ENCODE results near the gene PRH1. TPM values are rescaled to one million over a fixed set of nuclear protein-coding genes. Genes with fewer than 3 reads are reported as not detected.

PRH1 gene
- 1.7 to 4.2 TPM (median 2.7 TPM) in 5 replicates for total RNA-seq (2022; extraction: Qiagen RNA extraction)

DNA sequence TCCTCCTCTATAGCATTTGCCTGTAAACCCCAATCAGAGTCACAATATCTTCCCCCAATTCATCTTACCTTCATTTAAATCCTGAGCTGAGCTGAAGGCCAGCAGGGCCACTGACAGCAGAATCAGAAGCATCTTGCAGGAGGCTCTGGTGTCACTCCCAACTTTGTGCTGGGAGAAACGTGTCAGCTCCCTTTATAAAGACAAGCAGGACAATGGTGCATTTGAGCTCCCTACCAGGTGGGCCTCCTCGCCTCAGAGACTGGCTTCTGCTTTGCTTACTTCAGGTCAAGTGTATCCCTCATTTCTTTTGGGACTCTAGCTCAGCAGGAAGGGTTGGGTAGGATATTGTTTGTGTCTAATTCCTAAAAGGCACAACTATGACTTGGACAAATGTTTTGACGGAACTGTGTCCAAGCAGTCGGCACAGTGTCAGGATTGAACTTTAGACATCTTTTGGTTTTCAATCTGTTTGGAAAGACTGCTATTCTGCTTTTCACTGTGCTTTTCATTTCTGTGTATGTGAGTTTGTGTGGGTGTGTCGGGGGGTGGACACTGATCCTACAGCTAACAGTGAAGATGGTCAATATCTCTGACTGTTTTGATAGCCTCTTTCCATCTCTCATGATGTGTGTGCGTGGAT lies at the start of gene PRH1:
PRH1 (minus strand) TSS at position 170 of the 640 bp plus-strand sequence; CDS start at position 132, 38 bp downstream.

GRCh38 chr12:10928746-10929286 lies 44.8 kb upstream of the PRH1 start, which contains the start of gene PRH2:
TSS of gene PRH2 (plus strand) at chr12:10929236. CDS start at chr12:10929274, 38 bp downstream.

GRCh38 chr12:10909462-10909861 lies 25.4 kb upstream of the PRH1 start, which contains the start of gene TAS2R13:
TSS of gene TAS2R13 (minus strand) at chr12:10909562. CDS start at chr12:10909298, 264 bp downstream.

GRCh38 chr12:10849425-10849878 lies 34.6 kb downstream of the PRH1 start, which contains the start of gene PRR4:
TSS of gene PRR4 (minus strand) at chr12:10849475. CDS start at chr12:10849437, 38 bp downstream.

Other genes with a start within 250 kb of the PRH1 start
- gene STYK1, start 210.2 kb downstream of the PRH1 start, total RNA-seq (2022; extraction: Qiagen RNA extraction) = 0.14 to 0.43 TPM (median 0.23 TPM) in 5 replicates
- gene YBX3, start 160.9 kb downstream of the PRH1 start, total RNA-seq (2022; extraction: Qiagen RNA extraction) = 242 to 284 TPM (median 259 TPM) in 5 replicates
- not detected in 5 replicates for gene TAS2R7, start 81.6 kb downstream of the PRH1 start, total RNA-seq (2022; extraction: Qiagen RNA extraction)
- gene TAS2R8, start 77.0 kb downstream of the PRH1 start, total RNA-seq (2022; extraction: Qiagen RNA extraction) = not detected in 5 replicates
- gene TAS2R9, start 74.1 kb downstream of the PRH1 start, total RNA-seq (2022; extraction: Qiagen RNA extraction) = not detected in 5 replicates
- 0.11 to 0.17 TPM in 2 of 5 replicates, not detected in the others for gene TAS2R10, start 57.9 kb downstream of the PRH1 start, total RNA-seq (2022; extraction: Qiagen RNA extraction)
- 1.6 to 2.9 TPM (median 2.6 TPM) in 5 replicates for gene PRR4, start 34.8 kb downstream of the PRH1 start, total RNA-seq (2022; extraction: Qiagen RNA extraction)
- not detected in 5 replicates for gene TAS2R13, start 25.3 kb upstream of the PRH1 start, total RNA-seq (2022; extraction: Qiagen RNA extraction)
- gene PRH2, start 45.0 kb upstream of the PRH1 start, total RNA-seq (2022; extraction: Qiagen RNA extraction) = 0.16 to 0.47 TPM in 2 of 5 replicates, not detected in the others
- 0.30 to 0.96 TPM (median 0.58 TPM) in 5 replicates for gene TAS2R14, start 55.0 kb upstream of the PRH1 start, total RNA-seq (2022; extraction: Qiagen RNA extraction)
- not detected in 5 replicates for gene TAS2R50, start 102.7 kb upstream of the PRH1 start, total RNA-seq (2022; extraction: Qiagen RNA extraction)
- gene TAS2R20, start 114.0 kb upstream of the PRH1 start, total RNA-seq (2022; extraction: Qiagen RNA extraction) = 0.07 to 0.13 TPM (median 0.10 TPM) in 5 replicates
- gene TAS2R19, start 138.4 kb upstream of the PRH1 start, total RNA-seq (2022; extraction: Qiagen RNA extraction) = 0.18 TPM in 1 of 5 replicates, not detected in the others
- gene TAS2R31, start 147.2 kb upstream of the PRH1 start, total RNA-seq (2022; extraction: Qiagen RNA extraction) = 0.13 to 0.28 TPM (median 0.17 TPM) in 3 of 5 replicates, not detected in the others
- gene TAS2R46, start 178.0 kb upstream of the PRH1 start, total RNA-seq (2022; extraction: Qiagen RNA extraction) = 0.08 TPM in 1 of 5 replicates, not detected in the others
- not detected in 5 replicates for gene TAS2R43, start 208.1 kb upstream of the PRH1 start, total RNA-seq (2022; extraction: Qiagen RNA extraction)